ENCODE results near the gene DEAF1. TPM values are rescaled to one million over a fixed set of nuclear protein-coding genes. Genes with fewer than 3 reads are reported as not detected.

The DEAF1 gene
- polyA plus RNA-seq, 1 donor (not counting 4 experiments of a cell fraction or from before 2014, with no cell fraction given): 8.1 TPM

DNA sequence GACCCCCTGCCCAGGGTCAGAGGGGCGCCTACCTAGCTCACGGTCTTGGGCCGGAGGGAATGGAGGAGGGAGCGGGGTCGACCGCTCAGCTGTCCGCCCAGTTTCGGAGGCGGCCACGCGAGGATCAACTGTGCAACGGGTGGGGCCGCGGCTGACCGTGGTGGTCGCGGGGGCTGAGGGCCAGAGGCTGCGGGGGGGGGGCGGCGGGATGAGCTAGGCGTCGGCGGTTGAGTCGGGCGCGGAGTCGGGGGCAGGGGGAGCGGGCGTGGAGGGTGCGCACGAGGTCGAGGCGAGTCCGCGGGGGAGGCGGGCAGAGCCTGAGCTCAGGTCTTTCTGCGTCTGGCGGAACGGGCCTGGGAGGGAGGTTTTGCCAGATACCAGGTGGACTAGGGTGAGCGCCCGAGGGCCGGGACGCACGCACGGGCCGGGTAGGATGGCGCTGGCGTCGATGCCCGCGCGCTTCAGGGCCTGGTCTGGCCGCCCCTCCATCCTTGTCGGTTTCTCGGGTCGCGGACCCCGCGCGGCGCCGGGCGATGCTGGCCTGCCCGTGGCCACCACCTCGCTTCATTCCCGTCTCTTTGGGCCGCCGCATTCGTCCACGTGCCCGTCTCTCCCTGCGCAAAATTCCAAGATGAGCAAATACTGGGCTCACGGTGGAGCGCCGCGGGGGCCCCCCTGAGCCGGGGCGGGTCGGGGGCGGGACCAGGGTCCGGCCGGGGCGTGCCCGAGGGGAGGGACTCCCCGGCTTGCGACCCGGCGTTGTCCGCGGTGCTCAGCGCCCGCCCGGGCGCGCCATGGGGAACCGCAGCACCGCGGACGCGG lies 58.3 kb downstream of the DEAF1 start, which contains the start of gene DRD4:
Gene DRD4 (plus strand): TSS at position 759 of the 822 bp plus-strand sequence. CDS start 36 bp downstream, at position 795.
- no peak within 1 kb of the TSS for H3K4me3 ChIP-seq (ENCODE audit: control insufficient read depth in 2 of 3, extremely low read depth in 1 of 3, insufficient read depth in 2 of 3, low read depth in 1 of 3, low read length in 3 of 3)
- no peaks in the 10 kb centered on the region for H3K9me1 ChIP-seq (ENCODE audit: control insufficient read depth, extremely low read depth, insufficient read depth, low read length)
- H3K4me1 ChIP-seq (ENCODE audit: control insufficient read depth, extremely low read depth, insufficient read depth, low read length): no peaks in the 10 kb centered on the region
- H3K27me3 ChIP-seq (ENCODE audit: control insufficient read depth, extremely low read depth, insufficient read depth, low read length): peaks cover 28% of the 10 kb centered on the region
- no peaks in the 10 kb centered on the region for H4K20me1 ChIP-seq (ENCODE audit: control insufficient read depth, extremely low read depth, insufficient read depth, low read length)
- no peak within 1 kb of the TSS for H3K9ac ChIP-seq (ENCODE audit: control insufficient read depth, extremely low read depth, insufficient read depth, low read length)
- no peak within 1 kb of the TSS for H3K27ac ChIP-seq (ENCODE audit: control insufficient read depth, insufficient read depth, low read length)
- TF ChIP-seq, protein P1, sequence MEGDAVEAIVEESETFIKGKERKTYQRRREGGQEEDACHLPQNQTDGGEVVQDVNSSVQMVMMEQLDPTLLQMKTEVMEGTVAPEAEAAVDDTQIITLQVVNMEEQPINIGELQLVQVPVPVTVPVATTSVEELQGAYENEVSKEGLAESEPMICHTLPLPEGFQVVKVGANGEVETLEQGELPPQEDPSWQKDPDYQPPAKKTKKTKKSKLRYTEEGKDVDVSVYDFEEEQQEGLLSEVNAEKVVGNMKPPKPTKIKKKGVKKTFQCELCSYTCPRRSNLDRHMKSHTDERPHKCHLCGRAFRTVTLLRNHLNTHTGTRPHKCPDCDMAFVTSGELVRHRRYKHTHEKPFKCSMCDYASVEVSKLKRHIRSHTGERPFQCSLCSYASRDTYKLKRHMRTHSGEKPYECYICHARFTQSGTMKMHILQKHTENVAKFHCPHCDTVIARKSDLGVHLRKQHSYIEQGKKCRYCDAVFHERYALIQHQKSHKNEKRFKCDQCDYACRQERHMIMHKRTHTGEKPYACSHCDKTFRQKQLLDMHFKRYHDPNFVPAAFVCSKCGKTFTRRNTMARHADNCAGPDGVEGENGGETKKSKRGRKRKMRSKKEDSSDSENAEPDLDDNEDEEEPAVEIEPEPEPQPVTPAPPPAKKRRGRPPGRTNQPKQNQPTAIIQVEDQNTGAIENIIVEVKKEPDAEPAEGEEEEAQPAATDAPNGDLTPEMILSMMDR (optimal IDR thresholded peaks at IDR 0.05 in 1 of 3, IDR thresholded peaks at IDR 0.05 in 1 of 3, conservative IDR thresholded peaks at IDR 0.05 in 1 of 3; ENCODE audit: extremely low read depth in 1 of 3, insufficient read depth in 2 of 3, low read length in 3 of 3): no peak
- peak; percentile 52 for TF ChIP-seq EZH2 (IDR thresholded peaks at IDR 0.05; ENCODE audit: low read length)
- H2AFZ ChIP-seq (ENCODE audit: control insufficient read depth, low read length): no peak within 1 kb of the TSS
- no peak for DNase-seq (ENCODE audit: low read depth, low spot score)
- H3K79me2 ChIP-seq (ENCODE audit: control insufficient read depth, insufficient read depth, low read length): no peaks in the 10 kb centered on the region
- H3K36me3 ChIP-seq (ENCODE audit: control insufficient read depth in 2 of 2, extremely low read depth in 1 of 2, insufficient read depth in 2 of 2, low read length in 2 of 2): peaks cover 0 to 3% of the 10 kb centered on the region in 2 experiments
- H3K9me3 ChIP-seq (ENCODE audit: control insufficient read depth, low read depth, low read length): no peaks in the 10 kb centered on the region
- dilution Hi-C loops (cut with MboI; ENCODE audit: extremely low pct_ligation_motif_present, low sequenced_read_pairs): no loop called here
- FAIRE-seq: no peak
- H3K4me2 ChIP-seq (ENCODE audit: control insufficient read depth, extremely low read depth, insufficient read depth, low read depth, low read length): no peak within 1 kb of the TSS

DNA sequence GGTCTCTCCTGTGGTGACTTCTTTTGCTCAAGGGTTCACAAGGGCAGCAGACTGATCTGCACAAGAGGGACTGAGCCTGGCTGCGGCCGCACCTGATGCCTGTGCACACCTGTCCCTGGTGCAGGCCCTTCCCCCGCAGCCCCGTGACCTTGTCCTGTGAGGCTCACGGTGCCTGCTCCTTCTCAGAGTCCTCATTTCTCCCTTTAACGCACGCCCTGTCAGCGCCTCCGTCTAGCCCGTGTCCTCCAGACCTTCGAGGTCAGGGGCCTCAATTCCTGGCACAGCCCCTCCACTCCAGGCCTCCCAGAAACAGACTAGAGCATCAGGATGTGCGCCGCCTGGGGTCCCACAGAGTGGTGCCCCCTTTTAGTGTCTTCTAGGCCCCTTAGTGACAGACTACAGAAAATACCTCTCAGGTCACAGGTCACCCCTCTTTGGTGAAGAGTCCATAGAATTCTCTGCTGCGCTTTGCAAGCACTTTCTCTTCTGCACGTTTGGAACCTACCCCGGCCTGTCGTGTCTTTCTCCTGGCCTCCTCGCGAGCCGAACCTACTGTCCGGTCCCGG lies 59.0 kb downstream of the DEAF1 start:
- Histone ChIP-seq H4K20me1 (ENCODE audit: control insufficient read depth, extremely low read depth, insufficient read depth, low read length) (no peaks in the 10 kb centered on the region), H3K27ac (ENCODE audit: control insufficient read depth, insufficient read depth, low read length) (no peak overlapping the region), H3K36me3 (ENCODE audit: control insufficient read depth in 2 of 2, extremely low read depth in 1 of 2, insufficient read depth in 2 of 2, low read length in 2 of 2) (peaks cover 0 to 3% of the 10 kb centered on the region in 2 experiments), H3K27me3 (ENCODE audit: control insufficient read depth, extremely low read depth, insufficient read depth, low read length) (peaks cover 28% of the 10 kb centered on the region), H3K79me2 (ENCODE audit: control insufficient read depth, insufficient read depth, low read length) (no peaks in the 10 kb centered on the region), H3K9ac (ENCODE audit: control insufficient read depth, extremely low read depth, insufficient read depth, low read length) (no peak overlapping the region), H3K4me2 (ENCODE audit: control insufficient read depth, extremely low read depth, insufficient read depth, low read depth, low read length) (no peak overlapping the region), H3K4me1 (ENCODE audit: control insufficient read depth, extremely low read depth, insufficient read depth, low read length) (no peaks in the 10 kb centered on the region), H3K9me3 (ENCODE audit: control insufficient read depth, low read depth, low read length) (no peaks in the 10 kb centered on the region), H3K4me3 (ENCODE audit: control insufficient read depth in 2 of 3, extremely low read depth in 1 of 3, insufficient read depth in 2 of 3, low read depth in 1 of 3, low read length in 3 of 3) (no peak overlapping the region), H3K9me1 (ENCODE audit: control insufficient read depth, extremely low read depth, insufficient read depth, low read length) (no peaks in the 10 kb centered on the region), H2AFZ (ENCODE audit: control insufficient read depth, low read length) (no peak overlapping the region)
- FAIRE-seq (no peak), DNase-seq (ENCODE audit: low read depth, low spot score) (no peak)
- TF ChIP-seq, protein P1 (optimal IDR thresholded peaks at IDR 0.05 in 1 of 3, IDR thresholded peaks at IDR 0.05 in 1 of 3, conservative IDR thresholded peaks at IDR 0.05 in 1 of 3; ENCODE audit: extremely low read depth in 1 of 3, insufficient read depth in 2 of 3, low read length in 3 of 3): no peak
- no peak for TF ChIP-seq EZH2 (IDR thresholded peaks at IDR 0.05; ENCODE audit: low read length)
- dilution Hi-C loops (cut with MboI; ENCODE audit: extremely low pct_ligation_motif_present, low sequenced_read_pairs): no loop called here

All from keratinocyte (primary cell).